ENCODE results near the gene CAMK1G. TPM values are rescaled to one million over a fixed set of nuclear protein-coding genes. Genes with fewer than 3 reads are reported as not detected.

CAMK1G gene
- total and polyA plus RNA-seq, 2 donors (not counting 3 experiments of a cell fraction or from before 2014, with no cell fraction given), result not detected

DNA sequence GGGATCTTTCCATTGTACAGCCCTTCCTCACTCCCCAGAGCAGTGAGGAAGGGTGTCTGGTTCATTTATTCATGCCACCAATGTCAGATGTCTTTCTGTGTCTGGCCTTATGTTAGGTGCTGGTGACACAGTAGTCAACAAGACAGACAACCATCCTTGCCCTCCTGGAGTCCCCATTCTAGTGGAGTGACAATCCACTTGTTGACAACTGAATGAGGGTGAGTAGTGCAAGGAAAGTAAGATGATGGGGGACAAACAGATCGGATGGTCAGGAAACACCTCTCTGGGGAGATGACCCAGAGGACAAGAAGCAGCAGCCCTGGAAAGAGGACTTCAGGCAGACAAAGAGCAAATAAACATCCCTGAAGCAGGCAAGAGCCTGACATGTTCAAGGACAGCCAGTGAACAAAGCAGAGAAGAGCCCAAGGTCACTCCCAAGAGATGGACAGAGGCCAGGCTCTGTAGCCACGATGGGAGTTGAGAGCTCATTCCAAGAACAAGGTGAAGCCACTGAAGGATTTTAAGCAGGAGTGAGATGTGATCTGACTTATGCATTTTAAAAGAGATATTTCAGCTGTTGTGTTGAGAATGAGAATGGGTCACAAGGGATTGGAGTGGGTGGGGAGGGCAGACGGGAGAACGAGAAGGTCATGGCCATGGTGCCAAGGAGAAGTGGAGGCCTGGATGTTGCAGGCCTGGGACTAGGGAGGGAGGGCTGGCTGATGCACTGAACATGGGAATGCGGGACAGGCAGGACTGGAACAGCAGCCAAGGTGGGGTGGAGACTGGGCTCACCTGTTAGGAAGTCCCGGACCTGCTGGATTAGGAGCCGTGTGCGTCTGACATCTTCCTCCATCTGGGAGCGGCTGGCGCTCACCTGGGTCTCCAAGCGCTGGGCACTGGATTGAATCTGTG lies 38.5 kb downstream of the CAMK1G start:
- Histone ChIP-seq H3K4me2 (ENCODE audit: insufficient read depth, low read length) (no peak overlapping the region), H3K9me1 (replicated peaks; ENCODE audit: control insufficient read depth, extremely low read depth, insufficient read depth, low read length) (no peaks in the 10 kb centered on the region), H3K79me2 (ENCODE audit: control insufficient read depth, insufficient read depth, low read length) (no peaks in the 10 kb centered on the region), H3K27me3 (ENCODE audit: control insufficient read depth in 2 of 2, insufficient read depth in 2 of 2, low read length in 2 of 2) (no peaks in the 10 kb centered on the region), H3K36me3 (ENCODE audit: control insufficient read depth in 2 of 2, extremely low read depth in 1 of 2, insufficient read depth in 2 of 2, low read length in 2 of 2) (no peaks in the 10 kb centered on the region), H3K9me3 (replicated peaks; ENCODE audit: control insufficient read depth, insufficient read depth, low read length) (no peaks in the 10 kb centered on the region), H2AFZ (ENCODE audit: low read depth, low read length) (no peak overlapping the region), H3K4me3 (replicated peaks in 1 of 3; ENCODE audit: insufficient read depth in 1 of 3, low read depth in 1 of 3, low read length in 3 of 3) (no peak overlapping the region), H3K4me1 (ENCODE audit: control insufficient read depth, extremely low read depth, insufficient read depth, low read length) (no peaks in the 10 kb centered on the region), H4K20me1 (replicated peaks; ENCODE audit: control insufficient read depth, extremely low read depth, insufficient read depth, low read length) (no peaks in the 10 kb centered on the region), H3K9ac (replicated peaks; ENCODE audit: extremely low read depth, insufficient read depth, low read length) (no peak overlapping the region), H3K27ac (ENCODE audit: insufficient read depth, low read depth, low read length) (no peak overlapping the region)
- intact Hi-C loops (cut with micrococcal nuclease), result no loop called here
- TF ChIP-seq JUN (IDR thresholded peaks at IDR 0.05; ENCODE audit: borderline replicate concordance, insufficient read depth, insufficient read length, low read depth) (no peak), POLR2AphosphoS5 (IDR thresholded peaks at IDR 0.05; ENCODE audit: insufficient read depth, low read depth, low read length) (no peak), FOS (IDR thresholded peaks at IDR 0.05; ENCODE audit: borderline replicate concordance, insufficient read depth, low read length) (no peak), MYC (IDR thresholded peaks at IDR 0.05; ENCODE audit: low read depth, low read length) (no peak), GATA2 (IDR thresholded peaks at IDR 0.05; ENCODE audit: insufficient read depth, insufficient read length, low read depth, low read length) (no peak), EZH2 (IDR thresholded peaks at IDR 0.05; ENCODE audit: borderline replicate concordance, low read depth, low read length, severe bottlenecking) (no peak), POLR2A (IDR thresholded peaks at IDR 0.05; ENCODE audit: low read depth, low read length) (no peak)
- TF ChIP-seq, protein P1, sequence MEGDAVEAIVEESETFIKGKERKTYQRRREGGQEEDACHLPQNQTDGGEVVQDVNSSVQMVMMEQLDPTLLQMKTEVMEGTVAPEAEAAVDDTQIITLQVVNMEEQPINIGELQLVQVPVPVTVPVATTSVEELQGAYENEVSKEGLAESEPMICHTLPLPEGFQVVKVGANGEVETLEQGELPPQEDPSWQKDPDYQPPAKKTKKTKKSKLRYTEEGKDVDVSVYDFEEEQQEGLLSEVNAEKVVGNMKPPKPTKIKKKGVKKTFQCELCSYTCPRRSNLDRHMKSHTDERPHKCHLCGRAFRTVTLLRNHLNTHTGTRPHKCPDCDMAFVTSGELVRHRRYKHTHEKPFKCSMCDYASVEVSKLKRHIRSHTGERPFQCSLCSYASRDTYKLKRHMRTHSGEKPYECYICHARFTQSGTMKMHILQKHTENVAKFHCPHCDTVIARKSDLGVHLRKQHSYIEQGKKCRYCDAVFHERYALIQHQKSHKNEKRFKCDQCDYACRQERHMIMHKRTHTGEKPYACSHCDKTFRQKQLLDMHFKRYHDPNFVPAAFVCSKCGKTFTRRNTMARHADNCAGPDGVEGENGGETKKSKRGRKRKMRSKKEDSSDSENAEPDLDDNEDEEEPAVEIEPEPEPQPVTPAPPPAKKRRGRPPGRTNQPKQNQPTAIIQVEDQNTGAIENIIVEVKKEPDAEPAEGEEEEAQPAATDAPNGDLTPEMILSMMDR (IDR thresholded peaks at IDR 0.05; ENCODE audit: extremely low read depth in 1 of 2, insufficient read depth in 1 of 2, low read depth in 1 of 2, low read length in 2 of 2), result no peak
- TF ChIP-seq, protein P2, sequence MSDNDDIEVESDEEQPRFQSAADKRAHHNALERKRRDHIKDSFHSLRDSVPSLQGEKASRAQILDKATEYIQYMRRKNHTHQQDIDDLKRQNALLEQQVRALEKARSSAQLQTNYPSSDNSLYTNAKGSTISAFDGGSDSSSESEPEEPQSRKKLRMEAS (IDR thresholded peaks at IDR 0.05; ENCODE audit: insufficient read depth, insufficient read length), result no peak
- ChIA-PET CTCF (interaction anchor here (1.1 to 10.2 kb wide), 5 partner anchors 9 to 56 kb away, joined by 3 to 119 read pairs (median 14); no protein-coding TSS in a partner anchor), POLR2A (no interaction called here)
- dilution Hi-C loops (cut with MboI; ENCODE audit: extremely low pct_ligation_motif_present, low sequenced_read_pairs), result no loop called here
- BruUV-seq (replicated peaks), result no TSS peak
- FAIRE-seq, result no peak
- no peak for DNase-seq (ENCODE audit: low read depth, low spot score)

Data from endothelial cell of umbilical vein (primary cell).